ENCODE results near the gene SYP.

The SYP gene

DNA sequence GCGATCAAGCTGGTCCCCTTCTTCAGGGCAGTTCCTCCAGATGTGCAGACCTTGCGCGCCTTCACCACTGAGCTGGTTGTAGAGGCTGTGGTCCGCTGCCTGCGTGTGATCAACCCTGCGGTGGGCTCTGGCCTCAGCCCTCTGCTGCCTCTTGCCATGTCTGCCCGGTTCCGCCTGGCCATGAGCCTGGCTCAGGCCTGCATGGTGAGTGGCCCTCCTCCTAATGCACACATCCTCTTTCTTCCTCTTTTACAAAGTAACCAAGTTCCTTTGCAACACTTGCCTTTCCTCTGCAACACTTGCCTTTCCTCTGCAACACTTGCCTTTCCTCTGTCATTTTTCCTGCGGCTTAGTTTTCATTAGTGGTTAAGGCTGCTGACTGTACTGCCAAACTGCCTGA is 37.1 kb upstream of the SYP start:
- Histone ChIP-seq H3K4me3 (ENCODE audit: low read length) (no peak overlapping the region), H3K36me3 (ENCODE audit: control insufficient read depth, insufficient read depth, low read length) (no peaks in the 10 kb centered on the region), H3K4me1 (ENCODE audit: control insufficient read depth, insufficient read depth, low read length) (no peaks in the 10 kb centered on the region), H3K27ac (ENCODE audit: low read length) (no peak overlapping the region), H3K9me3 (ENCODE audit: control insufficient read depth, insufficient read depth, low read length) (no peaks in the 10 kb centered on the region), H3K27me3 (ENCODE audit: control insufficient read depth, insufficient read depth, low read length) (no peaks in the 10 kb centered on the region)
- DNase-seq (ENCODE audit: low read depth, low spot score) = no peak
- WGBS (ENCODE audit: insufficient coverage, insufficient read length) = no CpG with 5 or more reads among the region's 9 CpGs

GRCh38 chrX:49233887-49234555 is 34.0 kb upstream of the SYP start:
- WGBS (ENCODE audit: insufficient coverage, insufficient read length) = no CpG with 5 or more reads among the region's 56 CpGs
- no peak for DNase-seq (ENCODE audit: low read depth, low spot score)
- Histone ChIP-seq H3K27me3 (ENCODE audit: control insufficient read depth, insufficient read depth, low read length) (no peaks in the 10 kb centered on the region), H3K9me3 (ENCODE audit: control insufficient read depth, insufficient read depth, low read length) (no peaks in the 10 kb centered on the region), H3K27ac (ENCODE audit: low read length) (no peak overlapping the region), H3K36me3 (ENCODE audit: control insufficient read depth, insufficient read depth, low read length) (no peaks in the 10 kb centered on the region), H3K4me3 (ENCODE audit: low read length) (no peak overlapping the region), H3K4me1 (ENCODE audit: control insufficient read depth, insufficient read depth, low read length) (no peaks in the 10 kb centered on the region)

DNA sequence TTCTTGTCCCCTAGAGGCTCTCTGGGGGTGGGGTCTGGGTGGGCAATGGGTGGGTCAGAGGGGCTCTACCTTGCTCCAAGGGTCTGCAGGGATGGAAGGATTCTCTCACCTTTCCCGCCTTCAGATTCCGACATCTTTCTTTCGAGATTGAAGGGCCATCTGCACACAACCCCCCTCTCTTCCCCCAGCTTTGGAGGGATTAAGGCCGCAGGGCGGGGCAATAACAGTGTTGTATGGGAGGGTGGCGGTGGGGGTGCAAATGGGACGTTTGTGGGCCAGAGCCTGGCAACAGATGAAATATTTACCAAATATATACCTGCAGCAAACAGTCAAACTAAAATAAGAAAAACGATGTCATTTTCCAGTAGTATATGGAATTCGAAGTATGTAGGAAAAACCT is 33.2 kb upstream of the SYP start, which contains the start of gene CACNA1F:
Gene CACNA1F, minus strand, starts transcription at position 165 of the 400 bp plus-strand sequence. Its CDS starts 31 bp downstream, at position 134.
- 0 out of 2 replicates have a peak, but pooled peaks cover under 1% of the 10 kb centered on the region for H3K4me1 ChIP-seq (ENCODE audit: control insufficient read depth, insufficient read depth, low read length)
- no CpG with 5 or more reads among the region's 9 CpGs for WGBS (ENCODE audit: insufficient coverage, insufficient read length)
- no peaks in the 10 kb centered on the region for H3K27me3 ChIP-seq (ENCODE audit: control insufficient read depth, insufficient read depth, low read length)
- DNase-seq (ENCODE audit: low read depth, low spot score) = no peak
- H3K9me3 ChIP-seq (ENCODE audit: control insufficient read depth, insufficient read depth, low read length) = no peaks in the 10 kb centered on the region
- H3K4me3 ChIP-seq (ENCODE audit: low read length) = no peak within 1 kb of the TSS
- no peaks in the 10 kb centered on the region for H3K36me3 ChIP-seq (ENCODE audit: control insufficient read depth, insufficient read depth, low read length)
- no peak within 1 kb of the TSS for H3K27ac ChIP-seq (ENCODE audit: low read length)

- no peak overlapping the region for H3K27ac ChIP-seq (ENCODE audit: low read length)
- H3K27me3 ChIP-seq (ENCODE audit: control insufficient read depth, insufficient read depth, low read length) = no peaks in the 10 kb centered on the region
- DNase-seq (ENCODE audit: low read depth, low spot score) = no peak
- H3K4me1 ChIP-seq (ENCODE audit: control insufficient read depth, insufficient read depth, low read length) = 0 out of 2 replicates have a peak, but pooled peaks cover 4% of the 10 kb centered on the region
- no peaks in the 10 kb centered on the region for H3K36me3 ChIP-seq (ENCODE audit: control insufficient read depth, insufficient read depth, low read length)
- no peak overlapping the region for H3K4me3 ChIP-seq (ENCODE audit: low read length)
- H3K9me3 ChIP-seq (ENCODE audit: control insufficient read depth, insufficient read depth, low read length) = no peaks in the 10 kb centered on the region
- WGBS (ENCODE audit: insufficient coverage, insufficient read length) = no CpG with 5 or more reads among the region's 2 CpGs
These were observed 32.5 kb upstream of the SYP start for GRCh38 chrX:49232525-49232924.

DNA sequence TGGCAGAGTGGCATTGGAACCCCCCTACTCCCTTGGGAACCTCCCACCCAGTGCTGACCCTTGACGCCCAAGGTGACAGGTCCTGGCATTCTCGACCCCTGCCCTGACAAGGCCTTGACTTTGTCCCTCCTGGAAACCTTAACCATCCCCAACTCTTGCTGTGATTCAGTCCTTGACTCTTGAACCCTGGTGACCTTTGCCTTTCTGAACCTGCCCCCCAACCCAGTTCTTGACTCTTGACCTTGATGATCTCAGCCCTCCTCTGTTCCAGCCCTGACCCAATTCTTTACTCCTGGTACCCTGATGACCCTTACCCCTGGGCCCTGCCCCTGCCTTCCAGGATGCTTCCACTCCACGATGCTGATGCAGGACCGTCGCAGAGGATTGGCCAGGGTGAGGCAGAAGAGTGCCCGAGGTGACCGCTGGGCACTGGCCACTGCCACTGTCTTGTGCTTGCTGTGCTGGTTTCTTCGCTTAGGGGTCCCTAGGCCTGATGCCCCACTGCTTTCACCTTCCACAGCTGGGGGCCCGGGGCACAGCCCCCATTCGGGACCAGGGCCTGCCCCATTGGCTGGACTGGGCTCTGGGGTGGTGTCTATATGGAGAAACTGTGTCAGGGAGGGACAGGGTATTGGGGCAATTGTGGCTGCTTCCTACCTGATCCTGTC is 31.5 kb upstream of the SYP start:
- WGBS (ENCODE audit: insufficient coverage, insufficient read length) = no CpG with 5 or more reads among the region's 10 CpGs
- no peaks in the 10 kb centered on the region for H3K9me3 ChIP-seq (ENCODE audit: control insufficient read depth, insufficient read depth, low read length)
- no peak overlapping the region for H3K4me3 ChIP-seq (ENCODE audit: low read length)
- DNase-seq (ENCODE audit: low read depth, low spot score) = no peak
- H3K27me3 ChIP-seq (ENCODE audit: control insufficient read depth, insufficient read depth, low read length) = no peaks in the 10 kb centered on the region
- H3K36me3 ChIP-seq (ENCODE audit: control insufficient read depth, insufficient read depth, low read length) = no peaks in the 10 kb centered on the region
- no peak overlapping the region for H3K27ac ChIP-seq (ENCODE audit: low read length)
- H3K4me1 ChIP-seq (ENCODE audit: control insufficient read depth, insufficient read depth, low read length) = 0 out of 2 replicates have a peak, but pooled peaks cover 4% of the 10 kb centered on the region

DNA sequence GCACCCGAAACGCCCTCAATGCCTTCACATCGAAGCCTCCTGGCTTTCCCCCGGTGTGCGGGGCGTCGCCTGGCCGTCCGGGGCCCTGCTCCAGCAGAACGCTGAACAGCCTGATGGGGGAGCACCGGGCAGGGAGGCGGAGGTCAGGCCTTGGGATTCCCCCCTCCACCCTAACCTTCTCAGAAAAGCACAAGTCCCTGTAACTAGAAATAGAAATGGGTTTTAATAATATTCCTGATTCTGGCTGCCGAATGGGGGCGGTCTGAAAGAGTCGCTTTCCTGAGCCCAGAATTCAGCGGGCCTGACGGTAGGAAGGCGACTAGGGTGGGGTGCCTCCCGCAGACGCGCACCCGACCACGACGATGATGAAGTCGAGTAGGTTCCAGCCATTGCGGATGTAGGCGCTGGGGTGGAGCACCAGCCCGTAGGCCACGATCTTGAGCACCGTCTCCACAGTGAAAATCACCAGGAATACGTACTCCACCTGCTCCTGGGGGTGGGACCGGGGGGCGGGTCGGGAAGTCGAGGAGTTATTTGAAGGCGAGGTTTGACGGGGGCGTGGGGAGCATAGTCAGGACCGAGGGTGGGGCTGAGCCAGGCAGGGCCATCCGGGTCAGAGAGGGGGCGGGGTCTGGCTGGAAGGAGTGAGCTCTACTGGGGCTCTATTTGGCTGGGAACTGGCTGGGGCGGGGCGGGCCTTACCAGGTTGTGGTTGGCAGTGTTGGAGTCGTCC is 30.7 kb upstream of the SYP start:
- Histone ChIP-seq H3K4me1 (ENCODE audit: control insufficient read depth, insufficient read depth, low read length) (0 out of 2 replicates have a peak, but pooled peaks cover 4% of the 10 kb centered on the region), H3K27me3 (ENCODE audit: control insufficient read depth, insufficient read depth, low read length) (no peaks in the 10 kb centered on the region), H3K27ac (ENCODE audit: low read length) (no peak overlapping the region), H3K9me3 (ENCODE audit: control insufficient read depth, insufficient read depth, low read length) (no peaks in the 10 kb centered on the region), H3K4me3 (ENCODE audit: low read length) (peak overlapping the region; percentile 51; the same call in 1 of the 2 replicates), H3K36me3 (ENCODE audit: control insufficient read depth, insufficient read depth, low read length) (no peaks in the 10 kb centered on the region)
- no CpG with 5 or more reads among the region's 44 CpGs for WGBS (ENCODE audit: insufficient coverage, insufficient read length)
- no peak for DNase-seq (ENCODE audit: low read depth, low spot score)

DNA sequence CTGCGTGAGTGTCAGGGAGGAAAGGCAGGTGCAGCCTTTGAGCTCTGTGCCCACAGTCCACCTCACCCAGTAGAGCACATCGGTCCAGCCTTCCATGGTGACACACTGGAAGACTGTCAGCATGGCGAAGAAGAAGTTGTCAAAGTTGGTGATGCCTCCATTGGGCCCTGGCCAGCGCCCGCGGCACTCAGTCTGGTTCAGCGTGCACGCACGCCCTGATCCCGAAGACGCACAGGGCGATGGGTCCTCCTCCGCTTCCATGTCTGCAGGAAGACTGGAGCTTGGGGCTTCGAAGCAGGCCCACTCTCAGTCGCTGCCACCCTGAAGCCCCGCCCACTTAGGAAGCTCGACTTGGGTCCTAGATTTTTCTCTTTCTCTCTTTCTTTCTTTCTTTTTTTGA is 28.2 kb upstream of the SYP start:
- Histone ChIP-seq H3K27me3 (ENCODE audit: control insufficient read depth, insufficient read depth, low read length) (no peaks in the 10 kb centered on the region), H3K9me3 (ENCODE audit: control insufficient read depth, insufficient read depth, low read length) (no peaks in the 10 kb centered on the region), H3K36me3 (ENCODE audit: control insufficient read depth, insufficient read depth, low read length) (no peaks in the 10 kb centered on the region), H3K27ac (ENCODE audit: low read length) (no peak overlapping the region), H3K4me3 (ENCODE audit: low read length) (no peak overlapping the region), H3K4me1 (ENCODE audit: control insufficient read depth, insufficient read depth, low read length) (0 out of 2 replicates have a peak, but pooled peaks cover 4% of the 10 kb centered on the region)
- no CpG with 5 or more reads among the region's 17 CpGs for WGBS (ENCODE audit: insufficient coverage, insufficient read length)
- no peak for DNase-seq (ENCODE audit: low read depth, low spot score)

GRCh38 chrX:49227726-49228125 is 27.7 kb upstream of the SYP start:
- no peak for DNase-seq (ENCODE audit: low read depth, low spot score)
- H3K27me3 ChIP-seq (ENCODE audit: control insufficient read depth, insufficient read depth, low read length) = no peaks in the 10 kb centered on the region
- no peak overlapping the region for H3K27ac ChIP-seq (ENCODE audit: low read length)
- H3K9me3 ChIP-seq (ENCODE audit: control insufficient read depth, insufficient read depth, low read length) = no peaks in the 10 kb centered on the region
- H3K36me3 ChIP-seq (ENCODE audit: control insufficient read depth, insufficient read depth, low read length) = no peaks in the 10 kb centered on the region
- no peak overlapping the region for H3K4me3 ChIP-seq (ENCODE audit: low read length)
- 0 out of 2 replicates have a peak, but pooled peaks cover 4% of the 10 kb centered on the region for H3K4me1 ChIP-seq (ENCODE audit: control insufficient read depth, insufficient read depth, low read length)
- WGBS (ENCODE audit: insufficient coverage, insufficient read length) = no CpG with 5 or more reads among the region's 2 CpGs

GRCh38 chrX:49226946-49227345 is 27.0 kb upstream of the SYP start:
- DNase-seq (ENCODE audit: low read depth, low spot score) = no peak

DNA sequence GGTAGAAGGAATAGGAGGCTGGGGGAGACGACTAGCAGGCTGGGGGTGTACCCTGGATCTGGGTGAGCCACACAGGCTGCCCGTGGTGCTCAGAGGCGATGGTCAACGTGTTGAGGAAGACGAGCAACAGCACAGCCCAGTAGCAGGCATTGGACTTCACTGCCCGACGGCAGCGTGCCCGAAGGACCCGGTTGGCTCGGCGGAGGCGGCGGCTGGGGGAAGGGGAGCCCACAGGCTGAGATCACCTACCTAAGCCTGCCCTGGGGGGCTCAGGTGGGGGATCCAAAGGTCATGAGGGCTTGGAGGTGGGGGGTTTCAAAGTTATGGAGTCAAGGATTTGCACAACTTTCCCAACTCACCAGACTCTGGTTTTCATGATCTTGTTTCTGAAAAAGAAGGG is 25.9 kb upstream of the SYP start:
- no peak for DNase-seq (ENCODE audit: low read depth, low spot score)
- Histone ChIP-seq H3K9me3 (ENCODE audit: control insufficient read depth, insufficient read depth, low read length) (no peaks in the 10 kb centered on the region), H3K36me3 (ENCODE audit: control insufficient read depth, insufficient read depth, low read length) (no peaks in the 10 kb centered on the region), H3K27ac (ENCODE audit: low read length) (no peak overlapping the region), H3K27me3 (ENCODE audit: control insufficient read depth, insufficient read depth, low read length) (no peaks in the 10 kb centered on the region), H3K4me3 (ENCODE audit: low read length) (no peak overlapping the region), H3K4me1 (ENCODE audit: control insufficient read depth, insufficient read depth, low read length) (0 out of 2 replicates have a peak, but pooled peaks cover 4% of the 10 kb centered on the region)
- WGBS (ENCODE audit: insufficient coverage, insufficient read length) = no CpG with 5 or more reads among the region's 14 CpGs

More at GRCh38 chrX:49226946-49227345, 27.0 kb upstream of the SYP start:
- Histone ChIP-seq H3K9me3 (ENCODE audit: control insufficient read depth, insufficient read depth, low read length) (no peaks in the 10 kb centered on the region), H3K27ac (ENCODE audit: low read length) (no peak overlapping the region), H3K36me3 (ENCODE audit: control insufficient read depth, insufficient read depth, low read length) (no peaks in the 10 kb centered on the region), H3K4me3 (ENCODE audit: low read length) (no peak overlapping the region), H3K4me1 (ENCODE audit: control insufficient read depth, insufficient read depth, low read length) (0 out of 2 replicates have a peak, but pooled peaks cover 4% of the 10 kb centered on the region), H3K27me3 (ENCODE audit: control insufficient read depth, insufficient read depth, low read length) (no peaks in the 10 kb centered on the region)
- WGBS (ENCODE audit: insufficient coverage, insufficient read length) = no CpG with 5 or more reads among the region's 9 CpGs
